ENCODE data around the gene TNNI3. TPM values are rescaled to one million over a fixed set of nuclear protein-coding genes. Genes with fewer than 3 reads are reported as not detected.

The TNNI3 gene
- total and polyA plus RNA-seq, 2 experiments from 2014 or later: 64.5 to 85.5 TPM

GRCh38 chr19:55146078-55146704 lies 11.3 kb downstream of the TNNI3 start:
- TF ChIP-seq CTCF (IDR thresholded peaks at IDR 0.05; ENCODE audit: low read depth, low read length): peak; percentile 56
- peak overlapping the region; percentile 12 for H3K4me3 ChIP-seq
- no peaks in the 10 kb centered on the region for H3K9me3 ChIP-seq (ENCODE audit: low read depth)

GRCh38 chr19:55145232-55145631 lies 12.3 kb downstream of the TNNI3 start:
- DNase-seq (ENCODE audit: low read depth in 1 of 2, low spot score in 1 of 2): no peak
- Histone ChIP-seq H3K9me3 (ENCODE audit: low read depth) (no peaks in the 10 kb centered on the region), H3K4me1 (ENCODE audit: low read depth) (peaks cover 5% of the 10 kb centered on the region), H3K4me3 (no peak overlapping the region), H3K36me3 (no peaks in the 10 kb centered on the region), H3K27ac (no peak overlapping the region), H3K27me3 (peaks cover 9% of the 10 kb centered on the region)
- TF ChIP-seq CTCF (IDR thresholded peaks at IDR 0.05; ENCODE audit: low read depth, low read length): no peak

More at GRCh38 chr19:55146078-55146704, 11.3 kb downstream of the TNNI3 start:
- Histone ChIP-seq H3K27ac (no peak overlapping the region), H3K36me3 (no peaks in the 10 kb centered on the region), H3K27me3 (peaks cover 9% of the 10 kb centered on the region), H3K4me1 (ENCODE audit: low read depth) (peaks cover 5% of the 10 kb centered on the region)
- peak in 1 of 2 donors; percentile 24 for DNase-seq (ENCODE audit: low read depth in 1 of 2, low spot score in 1 of 2)

- no peak for DNase-seq (ENCODE audit: low read depth in 1 of 2, low spot score in 1 of 2)
- H3K9me3 ChIP-seq (ENCODE audit: low read depth): no peaks in the 10 kb centered on the region
- H3K4me1 ChIP-seq (ENCODE audit: low read depth): no peaks in the 10 kb centered on the region
- H3K4me3 ChIP-seq: no peak overlapping the region
- H3K27ac ChIP-seq: no peak overlapping the region
- no peaks in the 10 kb centered on the region for H3K36me3 ChIP-seq
- peaks cover 7% of the 10 kb centered on the region for H3K27me3 ChIP-seq
- TF ChIP-seq CTCF (IDR thresholded peaks at IDR 0.05; ENCODE audit: low read depth, low read length): no peak
Observed at GRCh38 chr19:55141696-55142095, 15.8 kb downstream of the TNNI3 start.

GRCh38 chr19:55137915-55138314 lies 19.6 kb downstream of the TNNI3 start:
- no peak overlapping the region for H3K4me3 ChIP-seq
- H3K27me3 ChIP-seq: no peaks in the 10 kb centered on the region
- TF ChIP-seq CTCF (IDR thresholded peaks at IDR 0.05; ENCODE audit: low read depth, low read length): no peak
- H3K4me1 ChIP-seq (ENCODE audit: low read depth): no peaks in the 10 kb centered on the region
- H3K36me3 ChIP-seq: no peaks in the 10 kb centered on the region
- H3K9me3 ChIP-seq (ENCODE audit: low read depth): no peaks in the 10 kb centered on the region
- no peak for DNase-seq (ENCODE audit: low read depth in 1 of 2, low spot score in 1 of 2)
- no peak overlapping the region for H3K27ac ChIP-seq

GRCh38 chr19:55136399-55137102 lies 21.0 kb downstream of the TNNI3 start:
- Histone ChIP-seq H3K27me3 (no peaks in the 10 kb centered on the region), H3K4me3 (no peak overlapping the region), H3K27ac (no peak overlapping the region), H3K4me1 (ENCODE audit: low read depth) (no peaks in the 10 kb centered on the region), H3K9me3 (ENCODE audit: low read depth) (no peaks in the 10 kb centered on the region), H3K36me3 (no peaks in the 10 kb centered on the region)
- no peak for DNase-seq (ENCODE audit: low read depth in 1 of 2, low spot score in 1 of 2)
- no peak for TF ChIP-seq CTCF (IDR thresholded peaks at IDR 0.05; ENCODE audit: low read depth, low read length)

All from cardiac muscle cell (in vitro differentiated cells and primary cell).